HG03439 (cell line): ENCODE results near the gene NQO2.
A peak's percentile ranks its signal among the peaks of the same experiment; 100 is the strongest.

ENCODE experiments used
- ATAC-seq: cut with Tn5 transposase; IDR thresholded peaks from one replicate; pipeline ENCODE4 v1.9.1; 2021; ENCODE audit warnings: mild to moderate bottlenecking, moderate library complexity; ENCODE audit not compliant: unreplicated experiment

NQO2 gene

DNA sequence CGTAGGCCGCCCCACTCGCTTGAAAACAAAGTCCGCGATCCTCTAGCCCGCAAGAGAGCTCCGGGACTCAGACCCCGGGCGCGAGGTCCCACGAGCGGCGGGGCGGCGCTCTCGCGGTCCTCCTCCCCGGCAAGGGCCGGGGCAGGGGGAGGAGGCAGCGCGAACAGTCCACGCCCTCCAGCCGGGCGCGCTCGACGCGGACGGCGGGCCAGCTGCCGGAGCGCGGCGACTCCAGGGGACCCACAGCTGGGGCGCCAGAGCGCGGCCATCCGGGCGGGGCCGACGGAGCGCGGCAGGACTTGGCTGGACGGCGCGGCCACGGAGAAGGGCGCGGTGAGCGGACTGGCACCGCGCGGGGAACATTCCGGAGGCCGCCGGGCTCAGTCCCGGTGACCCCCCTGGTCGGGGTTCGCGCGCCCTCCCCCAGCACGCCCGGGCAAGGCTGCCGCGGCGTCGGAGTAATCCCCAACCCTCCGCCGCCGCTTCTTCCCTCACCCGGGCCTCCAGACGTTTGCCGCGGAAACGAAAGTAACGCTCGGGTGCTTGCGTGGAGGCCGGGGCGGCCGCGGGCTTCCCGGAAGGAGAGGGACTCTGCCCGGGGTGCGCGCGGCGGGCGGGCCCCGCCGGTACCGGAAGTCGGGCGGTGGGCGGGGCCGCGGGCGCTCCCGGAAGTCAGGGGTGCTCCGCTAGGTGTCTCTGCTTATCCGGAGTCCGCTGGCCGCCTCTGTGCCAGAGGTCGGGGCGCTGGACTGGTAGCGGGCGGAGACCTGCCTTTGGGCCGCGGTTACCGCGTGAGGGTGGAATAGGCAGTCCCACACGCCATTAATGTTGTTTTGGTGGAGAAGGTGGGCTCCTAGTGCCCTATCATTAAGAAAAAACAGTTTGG lies 68.9 kb downstream of the NQO2 start, which contains the start of gene RIPK1:
RIPK1 (plus strand) TSS at position 166 of the 886 bp plus-strand sequence. CDS start 8,330 bp downstream, outside the sequence.
- ATAC-seq, result peak; percentile 81
